Caco-2 (cell line): ENCODE measurements around the gene LAMC2. TPM values are rescaled to one million over a fixed set of nuclear protein-coding genes. Genes with fewer than 3 reads are reported as not detected.
A peak's percentile ranks its signal among the peaks of the same experiment; 100 is the strongest.

Experiments used
- BruUV-seq: library from RNA; stranded (reverse); fragments of 400-500 nt; replicated peaks from 2 replicates; lab custom pipeline; 2021; lab: Mats Ljungman, UMichigan
- CTCF ChIA-PET: fragments of 300-600 bp; sonication (Branson Sonifier 250); formaldehyde crosslinking; loops from one replicate; lab custom pipeline; 2022; ENCODE audit warnings: antibody characterized with exemption; lab: Charles Lee
- POLR2A ChIA-PET: fragments of 300-600 bp; sonication (Branson Sonifier 250); formaldehyde crosslinking; loops from one replicate; lab custom pipeline; 2022; ENCODE audit warnings: antibody characterized with exemption; lab: Charles Lee
- DNase-seq, 2 experiments: peaks; one replicate each; pipeline versions ENCODE4 v3.0.0 to v3.0.0-alpha.2; 2020 to 2022
- H3K27me3 ChIP-seq: replicated peaks from 2 replicates; pipeline ENCODE4 v1.6.0; 2011; ENCODE audit warnings: low read length; ENCODE audit not compliant: control insufficient read depth, insufficient read depth
- H3K36me3 ChIP-seq: 2 replicates; pipeline ENCODE4 v1.5.1; 2011; ENCODE audit warnings: low read length; ENCODE audit not compliant: control insufficient read depth, insufficient read depth
- H3K4me1 ChIP-seq: fragments of 250-450 bp; sonication (Bioruptor Pico); 2 replicates; pipeline ENCODE4 v1.5.1; 2020; ENCODE audit warnings: mild to moderate bottlenecking
- H3K4me3 ChIP-seq: 2 replicates; pipeline ENCODE4 v1.5.1; 2011; ENCODE audit warnings: low read depth, mild to moderate bottlenecking, control low read depth, low read length
- H3K9me3 ChIP-seq: fragments of 250-450 bp; sonication (Bioruptor Pico); 2 replicates; pipeline ENCODE4 v1.5.1; 2020; ENCODE audit warnings: mild to moderate bottlenecking, moderate library complexity
- H3K27ac Mint-ChIP-seq: one replicate; pipeline ENCODE4 v1.8.0; 2022; ENCODE audit warnings: mixed read lengths; ENCODE audit not compliant: unreplicated experiment
- H3K27me3 Mint-ChIP-seq: one replicate; pipeline ENCODE4 v1.8.0; 2022; ENCODE audit warnings: mixed read lengths; ENCODE audit not compliant: insufficient read depth, unreplicated experiment
- H3K36me3 Mint-ChIP-seq: one replicate; pipeline ENCODE4 v1.8.0; 2022; ENCODE audit warnings: mild to moderate bottlenecking, mixed read lengths; ENCODE audit not compliant: insufficient read depth, unreplicated experiment
- H3K4me1 Mint-ChIP-seq: one replicate; pipeline ENCODE4 v1.8.0; 2022; ENCODE audit warnings: low read depth, mixed read lengths; ENCODE audit not compliant: unreplicated experiment
- H3K4me3 Mint-ChIP-seq: one replicate; pipeline ENCODE4 v1.8.0; 2022; ENCODE audit warnings: mild to moderate bottlenecking, moderate library complexity, mixed read lengths; ENCODE audit not compliant: unreplicated experiment
- H3K9me3 Mint-ChIP-seq: one replicate; pipeline ENCODE4 v1.8.0; 2022; ENCODE audit warnings: mixed read lengths; ENCODE audit not compliant: unreplicated experiment
- CTCF ChIP-seq, 2 experiments: fragments of 200-600 bp in 1 of 2; IDR thresholded peaks; 1 replicate in 1 of 2; 2 replicates in 1 of 2; pipeline versions ENCODE4 v1.5.1 to v1.8.0; 2011 to 2022; ENCODE audit warnings: antibody characterized with exemption in 1 of 2, control low read depth in 1 of 2, inconsistent platforms in 1 of 2, low read depth in 1 of 2, low read length in 1 of 2, mild to moderate bottlenecking in 1 of 2, moderate library complexity in 1 of 2; ENCODE audit not compliant: insufficient read depth in 1 of 2, severe bottlenecking in 1 of 2, unreplicated experiment in 1 of 2
- intact Hi-C: fragments of 100-400 bp; cut with micrococcal nuclease; formaldehyde crosslinking; loops from one replicate; pipeline ENCODE4 v1.10.0; 2022; ENCODE audit not compliant: unreplicated experiment
- total RNA-seq: library from RNA; stranded (reverse); gene quantifications from 2 replicates; pipeline ENCODE4 v1.2.3, GENCODE V29; 2022

The LAMC2 gene
- total RNA-seq, 1 experiment from 2014 or later, result 34.9 TPM

GRCh38 chr1:183194527-183195141 lies 8.6 kb downstream of the LAMC2 start:
- peaks cover 7% of the 10 kb centered on the region for H3K4me1 Mint-ChIP-seq
- BruUV-seq, result no TSS peak
- POLR2A ChIA-PET, result no interaction called here

GRCh38 chr1:183195142-183195574 lies 9.1 kb downstream of the LAMC2 start:
- Mint-ChIP-seq H3K4me1 (peaks cover 7% of the 10 kb centered on the region), H3K36me3 (no peaks in the 10 kb centered on the region), H3K27me3 (no peaks in the 10 kb centered on the region), H3K27ac (peak overlapping the region; percentile 9), H3K4me3 (no peak overlapping the region), H3K9me3 (no peaks in the 10 kb centered on the region)
- POLR2A ChIA-PET, result no interaction called here
- Histone ChIP-seq H3K36me3 (no peaks in the 10 kb centered on the region), H3K4me3 (no peak overlapping the region), H3K9me3 (no peaks in the 10 kb centered on the region), H3K27me3 (no peaks in the 10 kb centered on the region), H3K4me1 (peaks cover 9% of the 10 kb centered on the region)
- DNase-seq, result peak; percentile 18 to 66
- intact Hi-C loops, result loop anchor here (1.0 kb wide), 1 partner anchor 33 kb away; no protein-coding TSS in a partner anchor
- TF ChIP-seq CTCF (IDR thresholded peaks at IDR 0.05; ENCODE audit: insufficient read depth in 1 of 2, low read depth in 1 of 2, low read length in 1 of 2, severe bottlenecking in 1 of 2, unreplicated experiment in 1 of 2), result no peak
- CTCF ChIA-PET, result interaction anchor here (0.6 kb wide), 1 partner anchor 232 kb away, joined by 3 read pairs; no protein-coding TSS in a partner anchor
- BruUV-seq, result no TSS peak

More at GRCh38 chr1:183194527-183195141, 8.6 kb downstream of the LAMC2 start:
- Histone ChIP-seq H3K4me3 (no peak overlapping the region), H3K27me3 (no peaks in the 10 kb centered on the region), H3K9me3 (no peaks in the 10 kb centered on the region), H3K4me1 (peaks cover 9% of the 10 kb centered on the region), H3K36me3 (no peaks in the 10 kb centered on the region)
- Mint-ChIP-seq H3K9me3 (no peaks in the 10 kb centered on the region), H3K27me3 (no peaks in the 10 kb centered on the region), H3K36me3 (no peaks in the 10 kb centered on the region), H3K4me3 (no peak overlapping the region), H3K27ac (peak overlapping the region; percentile 9)
- DNase-seq, result no peak
- CTCF ChIA-PET, result interaction anchor here (0.6 kb wide), 1 partner anchor 232 kb away, joined by 3 read pairs; no protein-coding TSS in a partner anchor
- intact Hi-C loops, result loop anchor here (1.0 kb wide), 1 partner anchor 34 kb away; no protein-coding TSS in a partner anchor
- no peak for TF ChIP-seq CTCF (IDR thresholded peaks at IDR 0.05; ENCODE audit: insufficient read depth in 1 of 2, low read depth in 1 of 2, low read length in 1 of 2, severe bottlenecking in 1 of 2, unreplicated experiment in 1 of 2)

GRCh38 chr1:183197762-183198161 lies 11.7 kb downstream of the LAMC2 start:
- Histone ChIP-seq H3K4me3 (no peak overlapping the region), H3K36me3 (no peaks in the 10 kb centered on the region), H3K27me3 (no peaks in the 10 kb centered on the region), H3K4me1 (peaks cover 9% of the 10 kb centered on the region), H3K9me3 (no peaks in the 10 kb centered on the region)
- POLR2A ChIA-PET, result no interaction called here
- H3K27me3 Mint-ChIP-seq, result no peaks in the 10 kb centered on the region
- BruUV-seq, result no TSS peak
- no peaks in the 10 kb centered on the region for H3K9me3 Mint-ChIP-seq
- no peak overlapping the region for H3K27ac Mint-ChIP-seq
- TF ChIP-seq CTCF (IDR thresholded peaks at IDR 0.05; ENCODE audit: insufficient read depth in 1 of 2, low read depth in 1 of 2, low read length in 1 of 2, severe bottlenecking in 1 of 2, unreplicated experiment in 1 of 2), result no peak
- intact Hi-C loops, result no loop called here
- peaks cover 7% of the 10 kb centered on the region for H3K4me1 Mint-ChIP-seq
- CTCF ChIA-PET, result no interaction called here
- no peak for DNase-seq
- no peaks in the 10 kb centered on the region for H3K36me3 Mint-ChIP-seq
- H3K4me3 Mint-ChIP-seq, result no peak overlapping the region
